GM12801 (cell line): ENCODE data around the gene GPR27.

Experiments used
- CTCF ChIP-seq: IDR thresholded peaks from one replicate; pipeline ENCODE4 v1.5.1; 2011; ENCODE audit warnings: control low read depth; ENCODE audit not compliant: insufficient read length; ENCODE audit errors: extremely low read depth

The GPR27 gene

DNA sequence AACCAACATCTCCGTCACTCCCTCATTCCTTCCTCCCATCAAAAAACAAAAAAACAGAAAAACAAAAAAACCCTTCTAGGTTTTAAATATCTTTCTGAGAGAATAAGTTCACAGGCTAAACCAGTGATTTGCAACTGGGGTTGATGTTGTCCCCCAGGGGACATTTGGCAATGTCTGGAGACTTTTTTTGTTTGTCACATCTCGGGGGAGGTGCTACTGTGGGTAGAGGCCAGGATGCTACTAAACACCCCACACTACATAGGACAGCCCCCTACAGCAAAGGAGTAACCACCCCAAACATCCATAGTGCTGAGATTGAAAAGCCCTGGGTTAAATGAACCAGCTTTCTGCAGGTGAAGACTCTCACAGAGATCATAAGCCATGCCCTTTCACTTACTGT, 48.3 kb downstream of the GPR27 start:
- TF ChIP-seq CTCF = no peak

- TF ChIP-seq CTCF = no peak
These were observed 49.6 kb downstream of the GPR27 start for GRCh38 chr3:71803248-71803647.

- TF ChIP-seq CTCF = no peak
These were observed 51.5 kb downstream of the GPR27 start for GRCh38 chr3:71805199-71805598.

GRCh38 chr3:71805691-71806090, 52.0 kb downstream of the GPR27 start:
- TF ChIP-seq CTCF = no peak
